Activated T-cell treated with anti-CD3 and anti-CD28 coated beads for 48 hours (primary cell): ENCODE measurements around the gene CLEC3B.
"Not testable (repeated sequence)": the region's sequence is repeated elsewhere in the genome, so short reads cannot be mapped to it uniquely, and the experiment has no call there.

Experiments
- DNase-seq: peaks from one replicate; pipeline ENCODE4 v3.0.0-alpha.2; 2020; ENCODE audit warnings: low read depth

Gene CLEC3B

DNA sequence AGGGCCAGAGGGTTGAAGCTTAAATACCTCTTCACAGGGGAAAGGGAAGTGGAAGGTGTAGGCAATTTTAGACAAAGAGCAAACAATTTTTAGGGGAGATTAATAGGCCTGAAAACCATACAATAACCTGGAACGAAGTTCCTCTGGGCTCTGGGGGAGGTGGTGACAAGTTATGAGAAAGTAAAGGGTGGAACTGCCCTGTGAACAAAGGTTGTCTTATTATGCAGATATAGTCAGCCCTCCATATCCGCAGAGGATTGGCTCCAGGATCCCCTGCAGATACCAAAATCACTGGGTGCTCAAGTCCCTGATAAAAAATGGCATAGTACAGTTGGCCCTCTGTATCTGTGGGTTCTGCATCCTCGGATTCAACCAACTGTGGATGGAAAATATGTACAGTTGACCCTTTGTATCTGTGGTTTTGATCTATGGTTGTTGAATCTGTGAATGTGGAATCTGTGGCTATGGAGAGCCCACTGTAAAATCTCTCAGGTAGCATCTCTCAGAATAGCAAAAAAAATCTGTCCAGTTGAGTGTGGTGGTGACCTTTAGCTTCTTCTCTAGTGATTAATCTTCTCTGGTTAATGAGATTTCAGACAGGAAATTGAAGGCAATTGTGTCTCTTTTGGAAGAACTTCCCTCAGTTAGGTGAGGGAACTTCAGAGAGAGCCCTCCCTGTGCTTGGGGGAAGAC, 40.2 kb downstream of the CLEC3B start:
- no peak for DNase-seq

DNA sequence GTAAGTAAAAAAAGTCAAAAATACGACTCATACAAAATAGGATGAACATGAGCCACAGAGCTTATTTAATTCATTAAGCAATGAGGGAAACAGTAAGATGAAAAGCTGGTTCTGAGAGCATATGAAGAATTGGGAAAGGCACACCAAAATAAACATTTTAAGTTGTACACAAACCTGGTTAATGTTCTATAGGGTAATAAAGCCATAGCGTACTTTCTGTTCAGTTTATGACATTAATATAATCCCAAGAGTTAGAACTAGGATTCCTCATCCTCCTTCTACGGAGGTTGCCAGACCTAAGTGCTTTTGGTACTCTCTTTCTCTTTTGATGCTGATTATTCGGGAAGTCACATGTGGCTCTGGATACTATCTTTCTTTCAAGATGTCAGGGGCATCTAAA, 41.4 kb downstream of the CLEC3B start:
- DNase-seq, result no peak

DNA sequence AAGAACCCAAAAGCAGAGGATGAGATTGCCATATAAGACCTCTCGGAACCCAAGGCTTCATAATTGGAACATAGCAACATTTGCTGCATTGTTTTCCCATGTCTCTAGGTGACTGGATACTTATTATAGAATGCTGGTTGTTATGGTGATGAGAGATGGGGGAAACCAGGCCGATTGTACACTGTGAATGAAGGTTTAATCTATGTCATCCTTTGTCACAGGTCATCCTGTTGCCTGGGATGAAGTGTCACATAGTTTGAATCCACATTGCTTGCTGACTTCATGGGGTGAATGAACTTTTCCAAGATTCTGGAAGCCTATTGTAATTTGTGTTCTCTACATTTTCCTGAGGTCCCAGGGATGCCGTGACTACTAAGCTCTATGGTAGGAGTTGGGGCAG, 41.8 kb downstream of the CLEC3B start:
- DNase-seq, result no peak

DNA sequence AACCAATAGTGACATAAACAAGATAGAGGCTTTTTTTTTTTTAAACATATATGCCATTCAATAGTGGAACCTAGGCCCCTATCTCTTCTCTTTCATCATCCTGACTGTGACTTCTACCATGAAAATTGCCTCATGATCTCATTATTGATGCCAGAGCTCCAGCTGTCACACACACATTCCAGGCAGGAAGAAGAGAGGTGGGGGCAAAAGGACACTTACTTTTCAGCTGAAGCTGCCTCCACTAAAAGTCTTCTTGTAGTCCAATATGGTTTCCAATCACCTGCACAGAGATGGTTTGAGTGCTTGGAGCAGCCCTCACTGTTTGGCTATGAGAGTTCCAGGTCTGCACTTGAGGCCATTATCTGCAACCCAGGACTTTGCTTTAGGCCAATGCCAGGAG, 45.0 kb downstream of the CLEC3B start:
- no peak for DNase-seq

DNA sequence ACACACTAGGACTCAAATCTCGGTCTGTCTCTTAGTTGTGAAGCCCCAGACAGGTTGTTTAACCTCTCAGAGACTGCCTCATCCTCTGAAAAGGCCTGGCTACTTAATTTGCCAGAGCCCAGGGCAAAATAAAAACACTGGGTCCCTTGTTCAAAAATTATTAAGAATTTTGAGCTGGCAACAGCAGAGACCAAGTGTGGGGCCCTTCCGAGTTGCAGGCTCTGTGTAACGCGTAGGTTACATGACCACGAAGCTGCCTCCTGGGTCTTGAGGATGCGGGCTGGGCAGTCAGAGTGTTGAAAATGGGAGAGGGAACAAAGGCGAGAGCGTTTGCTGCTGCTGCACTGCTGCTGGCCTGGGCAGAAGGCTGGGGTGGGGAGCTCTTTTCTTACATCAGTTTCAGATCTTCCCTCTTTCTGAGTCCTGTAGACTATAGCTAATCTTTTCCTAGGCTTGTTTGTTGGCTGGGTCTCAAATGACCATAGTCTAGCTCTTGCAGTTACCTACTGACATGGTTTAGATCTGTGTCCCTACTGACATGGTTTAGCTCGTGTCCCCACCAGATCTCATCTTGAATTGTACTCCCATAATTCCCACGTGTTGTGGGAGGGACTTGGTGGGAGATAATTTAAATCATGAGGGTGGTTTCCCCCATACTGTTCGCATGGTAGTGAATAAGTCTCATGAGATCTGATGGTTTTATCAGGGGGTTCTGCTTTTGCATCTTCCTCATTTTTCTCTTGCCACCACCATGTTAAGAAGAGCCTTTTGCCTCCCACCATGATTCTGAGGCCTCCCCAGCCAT, 49.9 kb downstream of the CLEC3B start:
- DNase-seq, result no peak

DNA sequence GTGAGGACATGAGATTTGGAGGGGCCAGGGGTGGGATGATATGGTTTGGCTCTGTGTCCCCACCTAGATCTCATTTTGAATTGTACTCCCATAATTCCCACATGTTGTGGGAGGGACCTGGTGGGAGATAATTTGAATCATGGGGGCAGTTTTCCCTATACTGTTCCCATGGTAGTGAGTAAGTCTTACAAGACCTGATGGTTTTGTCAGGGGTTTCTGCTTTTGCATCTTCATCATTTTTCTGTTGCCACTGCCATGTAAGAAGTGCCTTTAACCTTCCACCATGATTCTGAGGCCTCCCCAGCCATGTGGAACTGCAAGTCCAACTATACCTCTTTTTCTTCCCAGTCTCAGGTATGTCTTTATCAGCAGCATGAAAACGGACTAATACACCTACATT, 52.2 kb downstream of the CLEC3B start:
- DNase-seq, result not testable (repeated sequence)

DNA sequence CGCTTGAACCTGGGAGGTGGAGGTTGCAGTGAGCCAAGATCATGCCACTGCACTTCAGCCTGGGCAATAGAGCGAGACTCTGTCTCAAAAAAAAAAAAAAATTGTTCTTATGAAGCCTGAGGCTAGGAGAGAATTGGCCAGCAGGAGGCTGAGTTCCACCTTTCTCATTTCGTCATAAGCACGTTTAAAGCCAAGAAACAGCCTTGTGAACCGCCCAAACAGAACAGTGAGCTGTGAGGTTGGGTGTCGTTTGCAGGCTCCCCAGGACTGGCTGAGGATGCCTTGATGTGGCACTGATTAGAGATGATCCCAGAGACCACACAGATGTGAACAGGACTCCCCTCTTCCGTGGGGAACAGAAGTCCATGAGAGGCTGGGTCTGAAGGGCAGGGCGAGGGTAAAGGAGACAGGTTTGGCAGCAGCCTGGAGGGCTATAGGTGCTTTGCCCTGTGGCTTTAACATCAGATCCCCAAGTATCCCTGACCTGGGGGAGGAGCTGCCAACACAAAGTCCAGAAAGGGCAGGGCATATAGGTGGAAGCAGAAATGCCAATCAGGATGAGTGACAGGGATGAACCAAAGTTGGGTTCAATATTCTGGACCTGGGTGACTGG, 52.9 kb downstream of the CLEC3B start:
- no peak for DNase-seq

DNA sequence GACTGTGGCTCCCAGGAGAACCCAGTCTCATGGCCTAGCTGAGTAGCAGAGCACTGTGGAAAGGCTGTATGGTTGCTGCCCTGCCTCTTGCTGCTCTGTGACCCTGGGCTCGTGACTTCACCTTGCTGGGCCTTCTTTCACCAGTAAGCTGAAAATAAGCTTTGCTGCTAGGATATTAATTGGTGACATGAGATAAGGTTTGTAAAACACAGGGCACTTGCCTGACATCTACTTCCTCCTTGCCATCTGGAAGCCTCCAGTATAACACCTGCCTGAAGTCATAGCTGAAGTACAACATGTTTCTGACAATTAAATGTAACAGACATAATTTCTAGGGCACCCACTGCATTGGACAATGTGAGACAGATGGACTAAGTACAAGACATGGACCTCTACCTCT, 53.6 kb downstream of the CLEC3B start:
- DNase-seq, result no peak

DNA sequence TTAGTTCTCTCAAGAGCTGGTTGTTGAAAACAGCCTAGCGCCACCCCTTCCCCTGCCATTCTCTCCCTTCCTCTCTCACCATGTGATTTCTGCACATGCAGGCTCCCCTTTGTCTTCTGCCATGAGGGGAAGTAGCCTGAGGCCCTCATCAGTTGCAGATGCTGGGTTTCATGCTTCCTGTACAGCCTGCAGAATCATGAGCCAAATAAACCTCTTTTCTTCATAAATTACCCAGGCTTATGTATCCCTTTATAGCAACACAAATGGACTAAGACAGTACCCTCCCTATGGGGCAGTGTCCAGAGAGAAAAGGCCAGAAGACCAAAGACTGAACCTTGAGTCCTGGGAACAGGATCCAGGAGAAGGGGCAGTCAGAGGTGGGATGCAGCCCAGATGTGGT, 54.7 kb downstream of the CLEC3B start:
- no peak for DNase-seq

DNA sequence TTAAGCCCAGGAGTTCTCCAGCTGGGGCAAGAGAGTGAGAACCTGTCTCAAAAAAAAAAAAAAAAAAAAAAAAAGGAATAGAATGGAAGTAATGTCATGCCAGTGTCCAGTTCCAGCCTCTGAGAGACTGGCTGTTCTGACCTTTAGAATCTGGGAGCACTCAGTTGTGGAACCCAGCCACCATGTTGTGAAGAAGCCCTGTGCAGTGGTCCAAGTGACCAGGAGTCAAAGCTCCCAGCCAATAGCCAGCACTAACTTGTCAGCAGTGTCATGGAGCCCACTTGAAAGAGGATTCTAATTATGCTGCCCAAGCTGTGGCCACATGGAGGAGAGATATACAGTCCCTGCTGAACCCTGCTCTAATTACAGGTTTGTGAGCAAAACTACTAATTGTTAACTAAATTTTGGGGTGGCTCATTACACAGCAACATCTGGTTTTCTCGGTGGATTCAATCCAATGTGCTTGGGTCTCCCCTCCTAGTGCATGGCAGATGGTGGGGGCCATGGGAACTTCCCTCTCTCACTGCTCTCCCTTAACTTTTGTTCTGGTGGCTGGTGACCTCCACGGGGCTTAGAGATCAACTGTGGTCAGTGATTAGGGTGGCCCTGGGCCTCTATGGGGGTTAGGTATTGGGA, 55.5 kb downstream of the CLEC3B start:
- DNase-seq, result no peak

DNA sequence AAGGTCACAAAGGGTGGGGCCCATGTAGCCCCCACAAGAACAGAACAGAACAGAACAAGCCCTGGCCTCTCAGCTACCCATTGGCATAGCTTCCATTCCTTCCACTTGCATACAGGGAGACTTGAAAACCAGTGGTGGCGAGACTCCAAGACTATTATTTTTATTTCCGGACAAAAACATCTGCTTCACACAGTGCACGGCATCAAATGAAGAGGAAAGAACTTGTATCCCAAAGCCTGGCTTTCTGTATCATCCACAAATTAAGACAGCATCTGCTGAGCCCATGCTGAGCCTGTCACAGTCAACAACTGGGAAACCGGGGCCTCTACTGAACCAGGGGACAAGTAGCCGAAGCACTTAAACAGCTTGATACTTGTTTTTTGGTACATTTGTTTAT, 56.0 kb downstream of the CLEC3B start:
- DNase-seq, result no peak

DNA sequence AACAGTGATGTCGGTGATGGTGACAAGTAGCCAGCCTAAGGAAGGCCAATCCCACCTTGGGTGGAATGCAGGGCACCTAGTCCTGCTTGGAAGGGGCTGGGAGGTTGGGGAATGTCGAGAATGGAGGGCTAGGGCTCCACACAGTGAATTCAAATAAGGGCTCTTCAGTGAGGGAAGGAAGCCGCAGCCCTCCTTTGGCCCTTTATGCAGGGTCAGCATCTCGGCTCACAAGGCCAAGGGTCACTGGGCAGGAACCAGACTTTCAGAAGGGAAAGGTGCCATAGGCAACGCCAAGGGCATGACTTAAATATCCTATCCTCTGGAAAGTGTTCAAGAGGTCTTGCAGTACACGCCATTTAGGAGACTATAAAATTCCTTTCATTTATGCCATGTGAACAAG, 56.9 kb downstream of the CLEC3B start:
- DNase-seq, result no peak

DNA sequence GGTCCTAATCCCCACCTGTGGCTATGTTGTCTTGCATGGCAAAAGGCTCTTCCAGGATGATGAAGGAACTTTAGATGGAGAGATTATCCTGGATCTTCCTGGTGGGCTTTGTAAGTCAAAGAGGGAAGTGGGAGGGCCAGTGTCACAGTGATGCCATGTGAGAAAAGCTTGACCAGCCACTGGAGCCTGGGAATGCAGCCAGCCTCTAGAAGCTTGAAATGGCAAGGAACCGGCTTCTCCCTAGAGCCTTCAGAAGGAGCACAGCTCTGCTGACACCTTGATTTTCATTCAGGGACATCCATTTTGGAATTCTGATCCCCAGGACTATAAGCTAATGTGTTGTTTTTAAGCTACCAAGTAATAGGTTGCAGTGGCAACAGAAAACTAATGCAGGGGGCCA, 58.3 kb downstream of the CLEC3B start:
- DNase-seq, result no peak

DNA sequence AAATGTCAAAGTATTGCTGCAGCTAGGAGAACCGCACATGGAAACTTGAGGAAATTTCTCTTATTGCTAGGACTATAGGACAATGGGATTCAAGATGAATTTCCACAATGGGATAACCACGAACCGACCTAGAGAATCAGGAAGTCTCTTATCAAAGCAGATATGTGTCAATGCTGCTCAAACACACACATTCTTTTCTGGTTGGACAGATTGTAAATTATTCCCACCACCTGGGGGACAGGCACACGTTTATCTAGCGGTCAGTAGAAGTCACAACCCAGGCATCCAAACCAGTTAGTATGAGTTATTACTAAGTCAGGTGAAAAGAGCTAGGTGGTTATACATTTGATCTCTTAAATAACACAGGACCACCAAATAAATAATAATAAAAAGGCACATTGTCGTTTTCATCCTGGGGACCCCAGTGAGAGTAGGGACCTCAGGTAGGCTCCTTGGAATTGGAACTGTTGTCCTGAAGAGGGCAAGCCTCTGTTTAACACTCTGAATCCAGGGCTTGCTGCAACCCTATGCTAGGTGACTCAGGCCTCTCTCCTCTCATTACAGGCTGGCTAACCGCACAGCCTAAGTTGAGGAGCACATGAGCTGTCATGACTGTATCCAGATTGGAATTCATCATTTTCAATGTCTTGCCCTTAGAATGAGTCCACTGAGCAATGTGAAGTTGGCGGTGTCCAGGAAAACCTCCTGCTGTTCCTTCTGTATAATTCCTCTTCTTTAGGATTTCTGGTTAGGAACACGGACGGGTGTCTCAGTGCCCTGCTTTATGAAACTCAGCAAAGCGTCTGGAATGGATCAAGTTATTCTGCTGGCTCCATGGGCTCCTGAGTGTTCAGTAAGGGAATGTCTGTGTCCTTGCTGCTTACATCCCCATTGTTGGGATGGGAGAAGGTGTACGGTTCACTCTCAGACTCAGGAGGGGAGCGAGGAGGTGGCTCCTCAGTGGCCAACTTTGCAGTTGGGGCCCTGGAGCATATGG, 59.0 kb downstream of the CLEC3B start:
- no peak for DNase-seq
